ELR (cell line): ENCODE measurements around the gene EVA1A.
"Not testable (repeated sequence)": the region's sequence is repeated elsewhere in the genome, so short reads cannot be mapped to it uniquely, and the experiment has no call there.

Experiments used
- DNase-seq: peaks from one replicate; pipeline ENCODE4 v3.0.0-alpha.2; 2015; ENCODE audit warnings: low read depth

Gene EVA1A

DNA sequence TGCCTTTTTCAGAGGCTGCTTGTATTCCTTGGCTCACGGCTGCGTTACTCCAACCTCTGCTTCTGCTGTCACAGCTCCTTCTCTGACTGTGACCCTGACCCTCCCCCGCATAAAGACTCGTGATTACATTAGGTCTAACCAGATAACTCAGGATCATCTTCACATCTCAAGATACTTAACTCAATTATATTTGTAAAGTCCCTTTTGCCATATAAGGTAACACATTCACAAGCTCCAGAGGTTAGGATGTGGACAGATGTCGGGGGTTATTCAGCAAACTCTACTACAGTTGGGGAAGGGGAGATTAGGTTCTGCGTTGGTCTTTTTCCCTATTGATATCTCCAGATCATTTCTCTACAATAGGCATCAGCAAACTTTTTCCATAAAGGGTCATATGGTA lies 76.9 kb downstream of the EVA1A start:
- no peak for DNase-seq

DNA sequence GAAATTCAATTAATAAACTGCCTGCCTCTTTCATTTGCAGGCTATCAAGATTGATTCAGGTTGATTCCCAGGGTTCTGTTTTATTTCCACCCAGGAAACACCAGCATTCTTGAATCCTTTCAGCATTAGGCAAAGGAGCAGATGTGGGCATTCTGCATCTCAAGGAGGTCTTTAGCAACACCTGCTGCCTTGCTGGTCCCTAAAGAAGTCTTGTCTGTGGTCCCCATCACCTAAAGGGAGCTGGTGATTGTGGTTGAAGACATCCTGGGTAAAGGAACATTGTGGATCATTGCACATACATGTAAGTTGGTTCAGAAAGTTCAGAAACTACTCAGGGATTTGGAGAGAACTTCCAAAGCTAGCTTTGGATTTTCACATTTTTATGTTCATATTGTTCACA lies 78.3 kb downstream of the EVA1A start:
- no peak for DNase-seq

- DNase-seq, result peak; percentile 50
Observed at GRCh38 chr2:75480971-75481836, 79.5 kb downstream of the EVA1A start.

- not testable (repeated sequence) for DNase-seq
Observed at GRCh38 chr2:75477696-75478095, 83.0 kb downstream of the EVA1A start.

GRCh38 chr2:75476761-75477160 lies 84.0 kb downstream of the EVA1A start:
- DNase-seq, result peak; percentile 73

GRCh38 chr2:75475976-75476375 lies 84.8 kb downstream of the EVA1A start:
- no peak for DNase-seq

DNA sequence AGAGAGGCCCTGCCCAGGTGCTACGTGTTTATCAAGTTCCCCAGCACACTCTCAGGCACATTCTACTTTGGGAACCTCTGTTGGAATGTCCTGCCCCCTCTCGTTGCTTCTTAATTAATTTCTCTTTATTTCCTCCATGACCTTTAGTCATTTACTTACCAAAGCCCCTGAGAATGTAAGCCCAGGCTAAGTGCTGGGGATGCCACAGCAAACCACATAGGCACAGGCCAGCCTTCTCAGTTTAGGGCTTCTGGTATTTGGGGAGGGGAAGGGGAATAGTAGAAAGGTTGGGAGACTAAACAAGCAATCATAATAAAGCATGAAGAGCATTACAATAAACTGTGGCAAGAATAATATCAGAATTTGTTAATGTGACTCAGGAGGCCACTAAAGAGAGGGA lies 85.7 kb downstream of the EVA1A start:
- no peak for DNase-seq

GRCh38 chr2:75474115-75474514 lies 86.6 kb downstream of the EVA1A start:
- no peak for DNase-seq

DNA sequence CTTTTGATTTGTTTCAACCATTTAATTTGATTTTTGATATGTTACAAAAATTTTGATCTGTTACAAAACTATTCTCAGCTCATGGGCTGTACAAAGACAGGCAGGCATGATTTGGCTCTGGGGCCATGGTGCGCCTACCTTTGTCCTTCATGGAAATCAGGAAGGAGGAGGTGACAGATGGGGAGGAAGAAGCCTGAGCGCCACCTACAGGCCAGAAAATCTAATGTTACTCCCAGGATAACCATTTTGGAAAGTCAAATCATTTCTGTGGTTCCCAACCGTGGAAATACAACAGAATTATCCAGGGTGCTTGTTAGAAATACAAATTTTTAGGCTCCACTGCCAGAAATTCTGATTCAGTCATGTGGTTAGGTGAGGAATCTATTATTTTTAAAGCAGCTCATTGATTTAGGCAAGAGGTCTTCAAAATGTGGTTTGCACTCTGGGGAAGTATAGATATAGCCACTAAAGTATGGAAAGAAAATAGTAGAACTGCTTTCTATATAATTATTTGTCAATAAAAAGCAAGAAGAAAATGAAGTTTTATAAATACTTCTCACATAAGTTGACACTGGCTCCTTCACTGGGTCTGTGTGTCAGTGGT lies 93.9 kb downstream of the EVA1A start:
- DNase-seq, result peak; percentile 64

DNA sequence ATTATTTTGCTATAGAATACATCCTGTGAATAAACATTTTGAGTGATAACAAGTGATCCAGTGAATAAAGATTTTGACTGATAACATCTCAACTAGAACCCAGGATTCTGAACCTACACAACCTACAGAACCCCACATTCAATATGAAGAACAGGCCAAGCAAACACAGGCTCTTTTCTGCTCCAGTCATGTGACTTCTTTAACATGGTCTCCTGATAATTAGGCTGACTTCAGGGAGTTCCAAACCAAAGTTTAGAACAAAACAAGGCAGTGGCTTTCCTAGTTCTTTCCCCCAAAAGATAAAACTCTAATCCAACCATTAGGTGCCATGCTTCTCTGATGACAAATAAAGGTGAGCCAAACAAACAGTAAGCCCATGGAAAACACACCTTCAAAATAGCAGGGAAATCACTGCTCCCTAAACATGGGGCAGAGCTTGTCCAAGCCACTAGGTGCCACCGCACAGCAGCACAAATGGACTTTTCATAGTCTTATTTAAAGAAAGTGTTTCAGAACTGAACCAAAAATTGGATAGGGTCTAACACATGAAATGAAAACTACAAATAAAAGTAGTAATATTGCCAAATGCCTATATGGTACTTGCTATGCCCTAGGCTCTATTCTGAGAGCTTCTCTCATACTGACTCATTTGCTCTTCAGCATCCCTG lies 95.3 kb downstream of the EVA1A start:
- DNase-seq, result peak; percentile 68

- DNase-seq, result peak; percentile 55
Observed at GRCh38 chr2:75464348-75464946, 96.3 kb downstream of the EVA1A start.

DNA sequence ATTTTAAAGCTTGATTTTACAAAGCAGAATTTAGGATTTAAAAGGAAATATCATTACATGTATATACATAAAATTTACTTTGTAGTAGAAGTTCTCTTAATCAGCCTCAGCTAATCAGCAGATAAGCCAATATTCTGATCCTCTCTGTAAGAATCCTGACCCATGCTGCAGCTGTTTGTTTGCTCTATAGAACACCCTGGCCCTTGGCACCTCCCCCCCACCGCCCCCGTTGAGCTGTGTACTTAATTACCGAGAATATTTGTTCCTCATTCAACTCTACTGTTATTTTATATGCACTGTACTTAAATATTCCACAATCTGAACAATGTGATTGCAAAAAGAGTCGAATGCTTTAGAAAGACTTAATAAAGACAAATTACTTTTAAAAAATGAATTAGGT lies 98.0 kb downstream of the EVA1A start:
- no peak for DNase-seq

DNA sequence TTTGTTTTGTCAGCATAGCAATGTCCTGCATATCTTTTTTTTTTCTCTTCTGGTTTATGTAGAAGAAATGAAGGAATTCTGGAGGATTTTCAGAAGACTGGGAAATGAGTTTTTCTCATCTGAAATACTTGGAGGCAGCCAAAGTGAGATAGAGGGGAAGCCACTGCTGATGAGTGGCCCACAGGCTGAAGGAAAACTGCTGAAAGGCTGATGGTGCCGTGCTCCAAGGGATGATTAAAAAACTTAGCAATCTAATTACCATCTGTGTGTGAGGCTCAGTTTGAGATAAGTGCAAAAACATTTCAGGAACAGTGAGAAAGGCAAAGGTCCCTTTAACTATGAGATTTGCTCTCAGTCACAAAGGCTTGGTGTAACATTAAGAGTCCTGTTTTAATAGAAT lies 98.5 kb downstream of the EVA1A start:
- DNase-seq, result no peak

DNA sequence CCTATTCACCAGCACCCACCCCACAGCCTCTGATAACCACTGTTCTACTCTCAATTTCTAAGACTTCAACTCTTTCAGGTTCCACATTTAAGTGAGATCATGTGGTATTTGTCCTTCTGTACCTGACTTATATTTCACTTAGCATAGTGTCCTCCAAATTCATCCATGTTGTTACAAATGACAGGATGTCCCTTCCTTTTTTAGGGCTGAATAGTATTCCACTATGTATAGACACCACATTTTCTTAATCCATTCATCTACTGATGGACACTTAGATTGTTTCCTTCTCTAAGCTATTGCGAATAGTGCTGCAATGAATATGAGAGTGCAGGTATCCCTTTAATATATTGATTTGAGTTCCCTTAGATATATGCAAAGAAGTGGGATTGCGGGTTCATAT lies 100.1 kb downstream of the EVA1A start:
- no peak for DNase-seq

- DNase-seq, result peak; percentile 81
Observed at GRCh38 chr2:75459565-75460310, 101.0 kb downstream of the EVA1A start.

GRCh38 chr2:75458201-75458600 lies 102.5 kb downstream of the EVA1A start:
- no peak for DNase-seq

DNA sequence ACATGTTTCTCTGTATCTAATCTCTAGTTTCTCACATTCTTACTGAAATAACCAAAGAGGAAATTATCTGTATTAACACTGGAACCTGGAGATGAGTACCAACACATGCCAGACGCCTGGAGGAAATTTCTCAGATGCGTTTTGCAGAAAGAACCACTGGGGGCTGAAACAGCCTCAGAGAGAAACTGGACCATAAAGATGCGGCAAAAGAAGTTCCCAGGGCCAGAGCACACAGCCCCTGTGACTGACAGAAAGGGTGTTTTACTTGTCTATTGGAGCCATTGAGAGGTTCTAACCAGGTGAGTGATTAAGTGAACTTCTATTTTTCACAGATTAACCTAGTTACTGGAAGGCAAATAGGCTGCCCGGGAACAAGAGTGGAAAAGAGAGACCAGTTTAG lies 103.9 kb downstream of the EVA1A start:
- no peak for DNase-seq

- no peak for DNase-seq
Observed at GRCh38 chr2:75456111-75456510, 104.6 kb downstream of the EVA1A start.

DNA sequence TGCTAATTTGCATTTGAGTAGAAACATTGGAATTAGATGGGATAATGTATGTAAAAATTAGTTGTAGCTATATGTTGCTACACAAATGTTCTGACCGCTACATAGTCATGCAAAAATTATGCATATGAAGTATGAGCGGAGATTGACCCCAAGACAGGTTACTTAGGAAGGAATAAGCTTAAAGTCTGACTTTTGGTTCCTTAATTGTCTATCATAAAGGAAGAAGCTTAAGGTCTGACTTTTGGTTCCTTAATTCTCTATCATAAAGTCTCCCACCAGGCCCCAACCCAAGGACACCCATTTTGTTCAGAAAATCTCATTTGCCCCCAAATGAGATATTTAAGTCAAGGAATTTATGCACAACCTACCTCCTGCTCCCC lies 106.5 kb downstream of the EVA1A start:
- DNase-seq, result no peak

DNA sequence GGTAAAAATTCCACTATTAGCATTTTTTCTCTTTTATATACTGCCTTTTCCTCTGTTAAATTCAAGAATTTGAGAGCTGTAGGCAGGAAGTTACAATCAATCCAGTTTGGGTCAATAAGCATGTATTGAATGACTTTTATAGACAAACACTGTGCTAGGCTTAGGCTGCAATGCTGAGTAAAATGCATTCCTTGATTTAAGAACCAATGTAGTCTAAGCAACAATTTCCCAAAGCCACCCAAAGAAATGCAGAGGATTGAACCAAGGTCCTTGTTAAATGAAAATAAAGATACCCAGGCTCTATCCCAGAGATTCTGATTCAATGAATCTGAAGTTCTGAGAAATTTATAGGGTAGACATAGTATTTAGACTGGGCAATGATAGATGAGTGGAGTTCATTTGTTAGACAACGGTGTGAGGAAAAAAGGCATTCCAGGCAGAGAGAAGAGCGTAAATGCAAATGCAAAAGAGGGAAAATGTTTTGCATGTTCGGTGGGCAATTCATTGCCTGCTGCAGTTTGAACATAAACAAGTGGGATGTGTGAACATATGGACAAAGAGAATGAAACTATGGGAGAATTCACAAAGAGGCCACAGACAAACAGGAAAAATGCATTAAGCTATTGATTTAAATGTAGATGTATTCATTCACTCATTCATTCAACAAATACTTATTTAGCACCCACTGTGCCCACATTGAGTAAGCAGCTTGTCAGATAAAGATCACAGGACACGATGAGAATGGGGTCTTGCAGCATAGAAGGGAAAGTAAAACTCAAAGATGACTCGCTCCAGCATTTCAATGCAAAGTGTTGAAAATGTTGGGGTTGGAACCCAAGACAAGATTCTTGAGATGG lies 107.1 kb downstream of the EVA1A start:
- peak; percentile 41 for DNase-seq

DNA sequence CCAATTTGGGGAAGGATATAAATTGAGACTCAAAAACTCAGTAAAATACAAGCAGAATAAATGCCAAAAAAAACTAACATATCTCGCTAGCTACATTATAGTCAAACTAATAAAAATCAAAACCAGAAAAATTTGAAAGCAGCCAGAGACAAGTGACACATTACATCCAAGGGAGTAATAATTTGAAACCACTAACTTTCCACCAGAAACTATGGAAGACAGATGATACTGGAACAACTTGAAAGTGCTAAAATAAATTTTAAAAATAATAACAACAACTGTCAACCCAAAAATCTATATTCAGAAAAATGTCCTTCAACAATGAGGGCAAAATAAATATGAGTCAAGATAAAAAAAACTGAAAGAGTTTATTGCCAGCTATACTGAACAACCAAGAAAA lies 110.7 kb downstream of the EVA1A start:
- DNase-seq, result peak; percentile 9
